ENCODE measurements around the gene ATXN3. TPM values are rescaled to one million over a fixed set of nuclear protein-coding genes. Genes with fewer than 3 reads are reported as not detected.

Gene ATXN3
- total RNA-seq, 1 experiment from 2014 or later: 24.9 TPM

- H3K27ac Mint-ChIP-seq (ENCODE audit: low read depth, unreplicated experiment): peak overlapping the region; percentile 3
- H3K4me3 Mint-ChIP-seq (ENCODE audit: unreplicated experiment): no peak overlapping the region
- no peaks in the 10 kb centered on the region for H3K27me3 Mint-ChIP-seq (ENCODE audit: insufficient read depth, unreplicated experiment)
- peaks cover 84% of the 10 kb centered on the region for H3K36me3 Mint-ChIP-seq (ENCODE audit: insufficient read depth, unreplicated experiment)
- ChIA-PET CTCF (interaction anchor here (0.5 to 2.7 kb wide), 6 partner anchors 10 to 1511 kb away, joined by 3 to 11 read pairs (median 4); no protein-coding TSS in a partner anchor), POLR2A (interaction anchor here (0.7 kb wide), 1 partner anchor 53 kb away, joined by 3 read pairs; no protein-coding TSS in a partner anchor)
- H3K4me1 Mint-ChIP-seq (ENCODE audit: insufficient read depth, unreplicated experiment): no peaks in the 10 kb centered on the region
- DNase-seq (ENCODE audit: unreplicated experiment): no peak
- no TSS peak for BruUV-seq (replicated peaks)
- H3K9me3 Mint-ChIP-seq (ENCODE audit: unreplicated experiment): no peaks in the 10 kb centered on the region
- intact Hi-C loops (cut with micrococcal nuclease): no loop called here
- TF ChIP-seq CTCF (IDR thresholded peaks at IDR 0.05; ENCODE audit: unreplicated experiment): no peak
These were observed 38.3 kb upstream of the ATXN3 start for GRCh38 chr14:92144708-92145107.

- Mint-ChIP-seq H3K4me3 (ENCODE audit: unreplicated experiment) (no peak overlapping the region), H3K36me3 (ENCODE audit: insufficient read depth, unreplicated experiment) (peaks cover 84% of the 10 kb centered on the region), H3K9me3 (ENCODE audit: unreplicated experiment) (no peaks in the 10 kb centered on the region), H3K27ac (ENCODE audit: low read depth, unreplicated experiment) (no peak overlapping the region), H3K27me3 (ENCODE audit: insufficient read depth, unreplicated experiment) (no peaks in the 10 kb centered on the region), H3K4me1 (ENCODE audit: insufficient read depth, unreplicated experiment) (no peaks in the 10 kb centered on the region)
- ChIA-PET POLR2A (interaction anchor here (0.7 kb wide), 1 partner anchor 52 kb away, joined by 3 read pairs; no protein-coding TSS in a partner anchor), CTCF (interaction anchor here (2.7 kb wide), 1 partner anchor 9 kb away, joined by 8 read pairs; no protein-coding TSS in a partner anchor)
- no TSS peak for BruUV-seq (replicated peaks)
- no peak for DNase-seq (ENCODE audit: unreplicated experiment)
- TF ChIP-seq CTCF (IDR thresholded peaks at IDR 0.05; ENCODE audit: unreplicated experiment): no peak
- intact Hi-C loops (cut with micrococcal nuclease): no loop called here
These were observed 37.6 kb upstream of the ATXN3 start for GRCh38 chr14:92143962-92144361.

- Mint-ChIP-seq H3K4me3 (ENCODE audit: unreplicated experiment) (no peak overlapping the region), H3K27ac (ENCODE audit: low read depth, unreplicated experiment) (no peak overlapping the region), H3K36me3 (ENCODE audit: insufficient read depth, unreplicated experiment) (peaks cover 88% of the 10 kb centered on the region), H3K27me3 (ENCODE audit: insufficient read depth, unreplicated experiment) (no peaks in the 10 kb centered on the region), H3K9me3 (ENCODE audit: unreplicated experiment) (no peaks in the 10 kb centered on the region), H3K4me1 (ENCODE audit: insufficient read depth, unreplicated experiment) (no peaks in the 10 kb centered on the region)
- TF ChIP-seq CTCF (IDR thresholded peaks at IDR 0.05; ENCODE audit: unreplicated experiment): no peak
- DNase-seq (ENCODE audit: unreplicated experiment): no peak
- intact Hi-C loops (cut with micrococcal nuclease): no loop called here
- ChIA-PET CTCF (interaction anchor here (2.7 kb wide), 1 partner anchor 8 kb away, joined by 8 read pairs; no protein-coding TSS in a partner anchor), POLR2A (no interaction called here)
- BruUV-seq (replicated peaks): no TSS peak
These were observed 36.9 kb upstream of the ATXN3 start for GRCh38 chr14:92143309-92143708.

- H3K27me3 Mint-ChIP-seq (ENCODE audit: insufficient read depth, unreplicated experiment): no peaks in the 10 kb centered on the region
- peak; percentile 40 for TF ChIP-seq CTCF (IDR thresholded peaks at IDR 0.05; ENCODE audit: unreplicated experiment)
- H3K9me3 Mint-ChIP-seq (ENCODE audit: unreplicated experiment): no peaks in the 10 kb centered on the region
- CTCF ChIA-PET: interaction anchor here (0.6 to 5.8 kb wide), 16 partner anchors 9 to 658 kb away, joined by 3 to 37 read pairs (median 4); no protein-coding TSS in a partner anchor
- H3K36me3 Mint-ChIP-seq (ENCODE audit: insufficient read depth, unreplicated experiment): peaks cover 81% of the 10 kb centered on the region
- H3K4me1 Mint-ChIP-seq (ENCODE audit: insufficient read depth, unreplicated experiment): no peaks in the 10 kb centered on the region
- no peak overlapping the region for H3K27ac Mint-ChIP-seq (ENCODE audit: low read depth, unreplicated experiment)
- no TSS peak for BruUV-seq (replicated peaks)
- H3K4me3 Mint-ChIP-seq (ENCODE audit: unreplicated experiment): no peak overlapping the region
- intact Hi-C loops (cut with micrococcal nuclease): loop anchor here (1.0 to 5.0 kb wide), 3 partner anchors 321 to 546 kb away; no protein-coding TSS in a partner anchor
- POLR2A ChIA-PET: interaction anchor here (0.9 to 6.1 kb wide), 4 partner anchors 13 to 375 kb away, joined by 3 to 45 read pairs (median 4); partner anchors contain the start of genes ATXN3, CPSF2 and NDUFB1
- peak; percentile 38 for DNase-seq (ENCODE audit: unreplicated experiment)
These were observed 28.9 kb upstream of the ATXN3 start for GRCh38 chr14:92135269-92135668.

Data from MCF 10A (cell line).